Choroid plexus epithelial cell (primary cell): ENCODE data around the gene CEP63.

Experiments
- DNase-seq: peaks from one replicate; pipeline ENCODE4 v3.0.0-alpha.2; 2010; ENCODE audit warnings: low read depth
- H3K4me3 ChIP-seq: 2 replicates; pipeline ENCODE4 v1.5.1; 2011; ENCODE audit warnings: low read depth, mild to moderate bottlenecking, control low read depth, low read length, moderate library complexity
- TF ChIP-seq, protein P1 (sequence below): conservative IDR thresholded peaks from 2 replicates; pipeline ENCODE4 v1.5.1; 2011; ENCODE audit warnings: low read depth, mild to moderate bottlenecking, control low read depth, inconsistent platforms, low read length, moderate library complexity

CEP63 gene

DNA sequence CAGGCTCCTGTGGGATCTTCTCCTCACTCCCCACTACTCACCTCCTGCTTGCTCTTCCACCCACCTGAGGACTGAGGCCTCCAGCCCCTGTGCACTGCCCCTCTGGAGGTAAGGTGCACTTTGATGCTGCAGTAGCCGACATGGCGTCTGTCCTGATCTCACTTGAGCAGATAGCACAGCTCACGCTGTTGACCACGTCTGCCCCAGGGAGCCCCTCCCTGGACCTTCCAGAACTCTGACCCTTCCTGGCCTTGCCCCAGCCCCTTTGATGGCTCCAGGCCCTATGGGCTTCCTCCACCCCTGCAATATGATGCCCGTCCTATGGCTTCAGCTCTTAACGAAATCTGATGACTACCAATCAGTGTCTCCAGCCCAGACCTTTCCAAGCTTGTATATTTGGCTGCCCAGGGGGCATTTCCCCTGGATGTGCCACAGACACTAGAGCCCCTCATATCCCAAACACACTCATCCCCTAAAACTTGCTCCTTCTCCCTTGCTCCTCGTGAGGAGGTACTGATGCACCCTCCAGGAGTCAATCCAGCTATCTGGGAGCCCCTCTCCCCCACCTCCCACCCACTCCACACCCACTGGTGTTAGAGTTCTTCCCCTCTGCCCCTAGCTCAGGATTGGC is 137.9 kb downstream of the CEP63 start:
- H3K4me3 ChIP-seq: no peak overlapping the region
- TF ChIP-seq, protein P1, sequence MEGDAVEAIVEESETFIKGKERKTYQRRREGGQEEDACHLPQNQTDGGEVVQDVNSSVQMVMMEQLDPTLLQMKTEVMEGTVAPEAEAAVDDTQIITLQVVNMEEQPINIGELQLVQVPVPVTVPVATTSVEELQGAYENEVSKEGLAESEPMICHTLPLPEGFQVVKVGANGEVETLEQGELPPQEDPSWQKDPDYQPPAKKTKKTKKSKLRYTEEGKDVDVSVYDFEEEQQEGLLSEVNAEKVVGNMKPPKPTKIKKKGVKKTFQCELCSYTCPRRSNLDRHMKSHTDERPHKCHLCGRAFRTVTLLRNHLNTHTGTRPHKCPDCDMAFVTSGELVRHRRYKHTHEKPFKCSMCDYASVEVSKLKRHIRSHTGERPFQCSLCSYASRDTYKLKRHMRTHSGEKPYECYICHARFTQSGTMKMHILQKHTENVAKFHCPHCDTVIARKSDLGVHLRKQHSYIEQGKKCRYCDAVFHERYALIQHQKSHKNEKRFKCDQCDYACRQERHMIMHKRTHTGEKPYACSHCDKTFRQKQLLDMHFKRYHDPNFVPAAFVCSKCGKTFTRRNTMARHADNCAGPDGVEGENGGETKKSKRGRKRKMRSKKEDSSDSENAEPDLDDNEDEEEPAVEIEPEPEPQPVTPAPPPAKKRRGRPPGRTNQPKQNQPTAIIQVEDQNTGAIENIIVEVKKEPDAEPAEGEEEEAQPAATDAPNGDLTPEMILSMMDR: no peak
- DNase-seq: no peak
